ENCODE results near the gene HAUS3. TPM values are rescaled to one million over a fixed set of nuclear protein-coding genes. Genes with fewer than 3 reads are reported as not detected.

Gene HAUS3
- total and polyA plus RNA-seq, 3 donors from 2014 or later, result 13.8 to 44.0 (median 40.1) TPM

GRCh38 chr4:2251073-2251794, 9.3 kb upstream of the HAUS3 start:
- WGBS, 2 donors, result 90 to 96% methylated on average over 11 to 25 of the region's 25 CpGs
- no peaks in the 10 kb centered on the region for H3K27me3 ChIP-seq
- H3K4me3 ChIP-seq, result no peak overlapping the region
- intact Hi-C loops (cut with DNase I; ENCODE audit: low total_unique reads), result no loop called here
- H3K9me3 ChIP-seq, result no peaks in the 10 kb centered on the region
- H3K36me3 ChIP-seq (ENCODE audit: low read depth, missing control alignments), result no peaks in the 10 kb centered on the region
- H3K4me1 ChIP-seq, result peaks cover 18% of the 10 kb centered on the region
- H3K27ac ChIP-seq, result no peak overlapping the region
- TF ChIP-seq CTCF (IDR thresholded peaks at IDR 0.05) (no peak), POLR2A (IDR thresholded peaks at IDR 0.05) (no peak)
- DNase-seq, result peak; percentile 11

GRCh38 chr4:2250357-2251072, 8.6 kb upstream of the HAUS3 start:
- H3K36me3 ChIP-seq (ENCODE audit: low read depth, missing control alignments), result no peaks in the 10 kb centered on the region
- H3K27ac ChIP-seq, result no peak overlapping the region
- no peak for TF ChIP-seq CTCF (IDR thresholded peaks at IDR 0.05)
- no peak for TF ChIP-seq POLR2A (IDR thresholded peaks at IDR 0.05)
- H3K4me1 ChIP-seq, result peaks cover 12% of the 10 kb centered on the region
- intact Hi-C loops (cut with DNase I; ENCODE audit: low total_unique reads), result no loop called here
- DNase-seq, result no peak
- no peaks in the 10 kb centered on the region for H3K27me3 ChIP-seq
- H3K4me3 ChIP-seq, result no peak overlapping the region
- no peaks in the 10 kb centered on the region for H3K9me3 ChIP-seq
- 87 to 90% methylated on average over 6 to 30 of the region's 30 CpGs for WGBS, 2 donors

GRCh38 chr4:2249526-2250356, 7.8 kb upstream of the HAUS3 start:
- Histone ChIP-seq H3K9me3 (no peaks in the 10 kb centered on the region), H3K4me3 (no peak overlapping the region), H3K27ac (no peak overlapping the region), H3K36me3 (ENCODE audit: low read depth, missing control alignments) (no peaks in the 10 kb centered on the region), H3K4me1 (peaks cover 11% of the 10 kb centered on the region), H3K27me3 (no peaks in the 10 kb centered on the region)
- no peak for TF ChIP-seq POLR2A (IDR thresholded peaks at IDR 0.05)
- no peak for TF ChIP-seq CTCF (IDR thresholded peaks at IDR 0.05)
- peak; percentile 11 for DNase-seq
- intact Hi-C loops (cut with DNase I; ENCODE audit: low total_unique reads), result no loop called here
- WGBS, 2 donors, result 86 to 91% methylated on average over 16 to 26 of the region's 26 CpGs

- no peak overlapping the region for H3K4me3 ChIP-seq
- intact Hi-C loops (cut with DNase I; ENCODE audit: low total_unique reads), result no loop called here
- H3K36me3 ChIP-seq (ENCODE audit: low read depth, missing control alignments), result no peaks in the 10 kb centered on the region
- peak; percentile 13 for DNase-seq
- no peaks in the 10 kb centered on the region for H3K9me3 ChIP-seq
- WGBS, 2 donors, result 74 to 77% methylated on average over 7 to 10 of the region's 10 CpGs
- H3K4me1 ChIP-seq, result peaks cover 13% of the 10 kb centered on the region
- H3K27ac ChIP-seq, result no peak overlapping the region
- no peaks in the 10 kb centered on the region for H3K27me3 ChIP-seq
- no peak for TF ChIP-seq POLR2A (IDR thresholded peaks at IDR 0.05)
- no peak for TF ChIP-seq CTCF (IDR thresholded peaks at IDR 0.05)
Measured at GRCh38 chr4:2248821-2249261, 6.9 kb upstream of the HAUS3 start.

All from testis (tissue), 3 donors.